H9 (cell line): ENCODE measurements around the gene TMEM95. TPM values are rescaled to one million over a fixed set of nuclear protein-coding genes. Genes with fewer than 3 reads are reported as not detected.

Experiments
- DNase-seq: peaks from one replicate; pipeline ENCODE4 v3.0.0-alpha.2; 2017
- H2AFZ ChIP-seq: one replicate; pipeline ENCODE4 v1.6.1; 2013; ENCODE audit warnings: mild to moderate bottlenecking, low read length, control low read depth, moderate library complexity
- H2AK5ac ChIP-seq: 2 replicates; pipeline ENCODE4 v1.6.1; 2013; ENCODE audit warnings: low read length, control low read depth, mixed read lengths; ENCODE audit not compliant: insufficient read length
- H2BK120ac ChIP-seq: one replicate; pipeline ENCODE4 v1.6.1; 2013; ENCODE audit warnings: low read depth, mild to moderate bottlenecking, low read length, control low read depth, inconsistent platforms; ENCODE audit not compliant: poor library complexity, severe bottlenecking
- H2BK12ac ChIP-seq: 2 replicates; pipeline ENCODE4 v1.6.1; 2013; ENCODE audit warnings: low read length, control low read depth, mixed read lengths, low read depth; ENCODE audit not compliant: insufficient read length
- H2BK15ac ChIP-seq: 2 replicates; pipeline ENCODE4 v1.6.1; 2013; ENCODE audit warnings: low read depth, low read length, control low read depth
- H2BK20ac ChIP-seq: one replicate; pipeline ENCODE4 v1.6.1; 2013; ENCODE audit warnings: low read depth, mild to moderate bottlenecking, low read length, control low read depth, inconsistent platforms; ENCODE audit not compliant: poor library complexity, severe bottlenecking
- H2BK5ac ChIP-seq: 2 replicates; pipeline ENCODE4 v1.6.1; 2013; ENCODE audit warnings: low read length, control low read depth, mixed read lengths; ENCODE audit not compliant: insufficient read length
- H3K14ac ChIP-seq: 2 replicates; pipeline ENCODE4 v1.6.1; 2013; ENCODE audit warnings: low read length, control low read depth; ENCODE audit not compliant: insufficient read depth
- H3K18ac ChIP-seq: 2 replicates; pipeline ENCODE4 v1.6.1; 2013; ENCODE audit warnings: low read depth, mild to moderate bottlenecking, mixed read lengths, low read length, control low read depth; ENCODE audit not compliant: insufficient read length
- H3K23ac ChIP-seq: 2 replicates; pipeline ENCODE4 v1.6.1; 2013; ENCODE audit warnings: low read length, control low read depth, mixed read lengths, low read depth; ENCODE audit not compliant: insufficient read length
- H3K23me2 ChIP-seq: 2 replicates; pipeline ENCODE4 v1.6.1; 2013; ENCODE audit warnings: low read depth, mild to moderate bottlenecking, mixed read lengths, low read length, control low read depth; ENCODE audit not compliant: insufficient read length, poor library complexity, severe bottlenecking
- H3K27ac ChIP-seq: 2 replicates; pipeline ENCODE4 v1.5.1; 2013; ENCODE audit warnings: low read length, control low read depth, mixed read lengths, low read depth; ENCODE audit not compliant: insufficient read length
- H3K27me3 ChIP-seq: 2 replicates; pipeline ENCODE4 v1.6.1; 2013; ENCODE audit warnings: low read length, control low read depth, inconsistent platforms; ENCODE audit not compliant: insufficient read depth
- H3K4ac ChIP-seq: 2 replicates; pipeline ENCODE4 v1.6.1; 2013; ENCODE audit warnings: low read depth, mild to moderate bottlenecking, control low read depth, inconsistent platforms, low read length, moderate library complexity
- H3K4me1 ChIP-seq: 2 replicates; pipeline ENCODE4 v1.6.1; 2013; ENCODE audit warnings: low read length, control low read depth, inconsistent platforms; ENCODE audit not compliant: insufficient read depth
- H3K4me2 ChIP-seq: 2 replicates; pipeline ENCODE4 v1.6.1; 2013; ENCODE audit warnings: low read length, control low read depth, mixed read lengths; ENCODE audit not compliant: insufficient read length, insufficient read depth
- H3K56ac ChIP-seq: 2 replicates; pipeline ENCODE4 v1.6.1; 2013; ENCODE audit warnings: low read depth, mild to moderate bottlenecking, mixed read lengths, low read length, control low read depth; ENCODE audit not compliant: insufficient read length
- H3K79me1 ChIP-seq: 2 replicates; pipeline ENCODE4 v1.6.1; 2013; ENCODE audit warnings: low read depth, mild to moderate bottlenecking, moderate library complexity, low read length, control low read depth, inconsistent platforms; ENCODE audit not compliant: insufficient read depth, poor library complexity, severe bottlenecking
- H3K79me2 ChIP-seq: 2 replicates; pipeline ENCODE4 v1.6.1; 2013; ENCODE audit warnings: low read length, control low read depth, inconsistent platforms; ENCODE audit not compliant: insufficient read depth
- H3K9ac ChIP-seq: 2 replicates; pipeline ENCODE4 v1.6.1; 2013; ENCODE audit warnings: low read length, control low read depth, mixed read lengths; ENCODE audit not compliant: insufficient read length; ENCODE audit errors: extremely low read depth
- H3K9me3 ChIP-seq: one replicate; pipeline ENCODE4 v1.6.1; 2013; ENCODE audit warnings: low read depth, low read length, inconsistent platforms; ENCODE audit not compliant: control insufficient read depth
- H3T11ph ChIP-seq: one replicate; pipeline ENCODE4 v1.6.1; 2013; ENCODE audit warnings: mild to moderate bottlenecking, low read length, control low read depth, inconsistent platforms
- H4K20me1 ChIP-seq: one replicate; pipeline ENCODE4 v1.6.1; 2013; ENCODE audit not compliant: control insufficient read depth, insufficient read length, insufficient read depth
- H4K5ac ChIP-seq: 2 replicates; pipeline ENCODE4 v1.6.1; 2013; ENCODE audit warnings: low read depth, mild to moderate bottlenecking, mixed read lengths, low read length, control low read depth; ENCODE audit not compliant: insufficient read length
- H4K8ac ChIP-seq: replicated peaks from 2 replicates; pipeline ENCODE4 v1.6.1; 2013; ENCODE audit warnings: low read length, control low read depth, mixed read lengths, low read depth; ENCODE audit not compliant: insufficient read length
- H4K91ac ChIP-seq: 2 replicates; pipeline ENCODE4 v1.6.1; 2013; ENCODE audit warnings: low read depth, mild to moderate bottlenecking, moderate library complexity, mixed read lengths, low read length, control low read depth; ENCODE audit not compliant: insufficient read length
- H3K27ac Mint-ChIP-seq, 3 experiments: 2 replicates in 2 of 3; 3 replicates in 1 of 3; pipeline ENCODE4 v1.8.0; 2020 to 2021; ENCODE audit warnings: mixed read lengths in 3 of 3, mild to moderate bottlenecking in 1 of 3, moderate library complexity in 1 of 3
- H3K27me3 Mint-ChIP-seq: 2 replicates; pipeline ENCODE4 v1.8.0; 2021; ENCODE audit warnings: low read depth, mild to moderate bottlenecking, moderate library complexity, mixed read lengths
- H3K36me3 Mint-ChIP-seq, 3 experiments: 2 replicates in 2 of 3; 3 replicates in 1 of 3; pipeline ENCODE4 v1.8.0; 2020 to 2021; ENCODE audit warnings: low read depth in 3 of 3, mixed read lengths in 3 of 3; ENCODE audit not compliant: insufficient read depth in 1 of 3
- H3K4me1 Mint-ChIP-seq, 2 experiments: 2 replicates each; pipeline ENCODE4 v1.8.0; 2020; ENCODE audit warnings: mixed read lengths in 2 of 2
- H3K4me3 Mint-ChIP-seq, 2 experiments: 2 replicates in 1 of 2; 3 replicates in 1 of 2; pipeline ENCODE4 v1.8.0; 2020 to 2021; ENCODE audit warnings: mild to moderate bottlenecking in 2 of 2, mixed read lengths in 2 of 2, moderate library complexity in 1 of 2
- H3K9me3 Mint-ChIP-seq, 2 experiments: 2 replicates in 1 of 2; 3 replicates in 1 of 2; pipeline ENCODE4 v1.8.0; 2020; ENCODE audit warnings: mild to moderate bottlenecking in 2 of 2, mixed read lengths in 2 of 2, moderate library complexity in 1 of 2
- WGBS: extraction: QIAGEN DNeasy Blood & Tissue Kit; methylation state at CpG from one replicate; pipeline ENCODE4 v1.1.7; 2013; ENCODE audit warnings: missing lambda C conversion rate, low lambda C conversion rate, mixed read lengths; ENCODE audit not compliant: insufficient read length; ENCODE audit errors: extremely low coverage; 5-methylcytosine and 5-hydroxymethylcytosine counted together
- total RNA-seq: library from RNA; stranded (reverse); gene quantifications from 2 replicates; pipeline ENCODE4 v1.2.1, GENCODE V29; 2021
- TF ChIP-seq, protein P1 (sequence below): fragments of 200-600 bp; sonication (generic); conservative IDR thresholded peaks from 3 replicates; pipeline ENCODE4 v1.8.0; 2021; ENCODE audit warnings: antibody characterized with exemption, mild to moderate bottlenecking

Gene TMEM95
- total RNA-seq, 1 experiment from 2014 or later, result not detected

DNA sequence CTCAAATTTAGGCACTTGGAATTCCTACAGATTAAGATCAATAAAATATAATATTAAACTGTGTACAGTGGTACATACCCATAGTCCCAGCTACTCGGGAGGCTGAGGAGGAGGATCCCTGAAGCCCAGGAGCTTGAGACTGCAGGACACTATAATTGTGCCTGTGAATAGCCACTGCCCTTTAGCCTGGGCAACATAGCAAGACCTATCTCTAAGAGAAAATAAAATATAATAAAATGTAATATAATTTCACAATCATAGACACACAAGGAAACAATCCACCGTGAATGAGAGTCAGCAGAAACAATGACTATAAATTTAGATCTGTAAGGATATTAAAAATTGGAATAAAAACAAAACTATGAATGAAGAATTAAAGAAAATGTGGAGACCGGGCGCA is 15.9 kb downstream of the TMEM95 start:
- H4K8ac ChIP-seq, result no peak overlapping the region
- no peak overlapping the region for H4K91ac ChIP-seq
- no CpG with 5 or more reads among the region's 4 CpGs for WGBS
- no peak overlapping the region for H3K56ac ChIP-seq
- peaks cover 5% of the 10 kb centered on the region; the same call in 1 of the 2 replicates for H3K4me1 ChIP-seq
- no peak overlapping the region for H3K4ac ChIP-seq
- H3K18ac ChIP-seq, result no peak overlapping the region
- no peak for DNase-seq
- Mint-ChIP-seq H3K9me3 (no peaks in the 10 kb centered on the region), H3K36me3 (no peaks in the 10 kb centered on the region), H3K27ac (no peak overlapping the region), H3K27me3 (peaks cover 3% of the 10 kb centered on the region; the same call in 1 of the 2 replicates), H3K4me1 (peaks cover 5 to 24% of the 10 kb centered on the region in 2 experiments), H3K4me3 (no peak overlapping the region)
- H2AFZ ChIP-seq, result no peak overlapping the region
- H2AK5ac ChIP-seq, result no peak overlapping the region
- H3K27ac ChIP-seq, result no peak overlapping the region
- H2BK5ac ChIP-seq, result no peak overlapping the region
- H3K79me1 ChIP-seq, result no peaks in the 10 kb centered on the region
- no peak overlapping the region for H2BK12ac ChIP-seq
- H3K4me2 ChIP-seq, result no peak overlapping the region
- no peak overlapping the region for H2BK20ac ChIP-seq
- no peak overlapping the region for H3K23ac ChIP-seq
- H2BK120ac ChIP-seq, result no peak overlapping the region
- H3T11ph ChIP-seq, result no peak overlapping the region
- no peak overlapping the region for H3K9ac ChIP-seq
- no peak overlapping the region for H3K14ac ChIP-seq
- no peaks in the 10 kb centered on the region for H3K9me3 ChIP-seq
- no peaks in the 10 kb centered on the region for H3K79me2 ChIP-seq
- no peaks in the 10 kb centered on the region for H3K23me2 ChIP-seq
- no peaks in the 10 kb centered on the region for H4K20me1 ChIP-seq
- H3K27me3 ChIP-seq, result no peaks in the 10 kb centered on the region
- H4K5ac ChIP-seq, result no peak overlapping the region
- H2BK15ac ChIP-seq, result no peak overlapping the region
- TF ChIP-seq, protein P1, sequence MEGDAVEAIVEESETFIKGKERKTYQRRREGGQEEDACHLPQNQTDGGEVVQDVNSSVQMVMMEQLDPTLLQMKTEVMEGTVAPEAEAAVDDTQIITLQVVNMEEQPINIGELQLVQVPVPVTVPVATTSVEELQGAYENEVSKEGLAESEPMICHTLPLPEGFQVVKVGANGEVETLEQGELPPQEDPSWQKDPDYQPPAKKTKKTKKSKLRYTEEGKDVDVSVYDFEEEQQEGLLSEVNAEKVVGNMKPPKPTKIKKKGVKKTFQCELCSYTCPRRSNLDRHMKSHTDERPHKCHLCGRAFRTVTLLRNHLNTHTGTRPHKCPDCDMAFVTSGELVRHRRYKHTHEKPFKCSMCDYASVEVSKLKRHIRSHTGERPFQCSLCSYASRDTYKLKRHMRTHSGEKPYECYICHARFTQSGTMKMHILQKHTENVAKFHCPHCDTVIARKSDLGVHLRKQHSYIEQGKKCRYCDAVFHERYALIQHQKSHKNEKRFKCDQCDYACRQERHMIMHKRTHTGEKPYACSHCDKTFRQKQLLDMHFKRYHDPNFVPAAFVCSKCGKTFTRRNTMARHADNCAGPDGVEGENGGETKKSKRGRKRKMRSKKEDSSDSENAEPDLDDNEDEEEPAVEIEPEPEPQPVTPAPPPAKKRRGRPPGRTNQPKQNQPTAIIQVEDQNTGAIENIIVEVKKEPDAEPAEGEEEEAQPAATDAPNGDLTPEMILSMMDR, result no peak
